HG03520 (cell line): Measurements from ENCODE around the gene CPNE4.

ENCODE experiments used
- ATAC-seq: cut with Tn5 transposase; IDR thresholded peaks from one replicate; pipeline ENCODE4 v1.9.1; 2021; ENCODE audit warnings: mild to moderate bottlenecking, moderate library complexity; ENCODE audit not compliant: unreplicated experiment

Gene CPNE4

GRCh38 chr3:131619821-131620220, 415.0 kb downstream of the CPNE4 start:
- no peak for ATAC-seq

DNA sequence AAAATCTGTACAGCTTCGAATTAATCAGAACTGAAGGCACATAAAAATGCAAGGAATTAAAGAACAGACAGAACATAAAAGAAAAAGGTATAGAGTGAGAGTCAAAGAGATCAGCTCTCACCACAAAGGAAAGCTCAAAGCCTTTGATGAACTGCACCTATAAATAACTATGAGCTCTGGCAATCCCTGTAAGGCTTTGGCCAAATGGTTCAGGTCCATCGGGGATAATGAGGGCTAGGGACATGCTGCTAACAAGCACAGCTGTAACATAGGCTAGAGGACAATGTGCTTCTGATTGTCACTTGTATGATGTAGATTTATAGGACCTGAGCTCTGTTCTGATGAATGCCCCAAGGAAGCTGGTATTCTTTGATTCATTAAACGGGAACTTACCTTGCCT, 418.1 kb downstream of the CPNE4 start:
- no peak for ATAC-seq

DNA sequence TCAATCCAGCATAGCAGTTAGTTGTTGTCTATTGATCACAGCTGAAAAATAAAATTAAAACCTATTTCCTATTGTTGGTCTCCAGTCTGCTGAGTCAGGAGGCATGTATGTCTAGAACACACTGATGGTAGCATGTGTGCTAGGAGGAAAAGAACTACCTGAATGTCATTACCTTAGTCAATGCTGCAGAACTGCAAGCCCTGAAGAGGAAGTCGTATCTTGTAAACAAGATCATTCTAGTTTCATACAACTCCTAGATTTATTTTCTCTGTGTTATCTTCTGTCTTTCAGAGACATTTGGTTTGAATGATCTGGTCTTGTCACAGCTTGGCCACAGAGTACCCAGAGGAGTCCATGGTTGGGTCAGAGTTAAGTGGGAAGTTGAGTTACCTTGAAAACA, 422.1 kb downstream of the CPNE4 start:
- ATAC-seq: no peak

DNA sequence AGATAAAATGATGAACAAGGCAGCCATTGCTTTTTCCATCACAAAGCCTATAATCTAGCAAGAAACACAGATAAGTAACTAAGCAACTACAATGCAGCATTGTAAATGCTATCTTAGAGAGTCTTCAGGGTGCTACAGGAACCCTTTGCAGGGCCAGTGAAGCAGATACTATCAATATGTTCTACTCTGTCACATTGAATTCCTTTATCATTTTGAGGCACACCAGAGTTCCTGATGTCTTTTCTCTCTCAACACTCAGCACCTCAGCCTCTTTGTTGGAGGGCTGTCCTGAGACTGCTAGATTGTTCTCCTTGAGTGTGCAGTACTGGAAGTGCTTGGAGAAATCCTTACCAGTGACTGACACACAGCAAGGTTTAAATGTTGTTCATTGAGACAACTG, 424.6 kb downstream of the CPNE4 start:
- ATAC-seq: no peak

GRCh38 chr3:131608741-131609140, 426.1 kb downstream of the CPNE4 start:
- ATAC-seq: no peak

DNA sequence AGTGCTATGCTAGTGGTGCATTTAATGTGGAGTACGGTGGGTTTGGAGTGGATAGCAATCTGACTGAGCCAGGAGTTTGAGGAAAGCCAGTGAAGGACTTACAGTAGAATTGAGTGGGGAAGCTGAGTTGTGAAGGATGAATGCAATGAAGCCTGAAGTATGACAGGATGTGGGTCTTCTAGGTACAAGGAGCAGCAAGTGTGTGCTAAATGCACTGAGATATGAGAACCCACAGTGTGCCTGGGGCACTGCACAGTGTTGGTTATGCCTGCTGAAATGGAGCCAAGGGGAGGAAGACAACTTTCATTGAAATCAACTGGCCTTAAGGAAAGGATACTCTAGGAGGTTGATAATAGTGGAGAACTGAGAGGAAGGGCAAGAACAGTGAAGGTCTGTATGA, 426.5 kb downstream of the CPNE4 start:
- ATAC-seq: no peak

DNA sequence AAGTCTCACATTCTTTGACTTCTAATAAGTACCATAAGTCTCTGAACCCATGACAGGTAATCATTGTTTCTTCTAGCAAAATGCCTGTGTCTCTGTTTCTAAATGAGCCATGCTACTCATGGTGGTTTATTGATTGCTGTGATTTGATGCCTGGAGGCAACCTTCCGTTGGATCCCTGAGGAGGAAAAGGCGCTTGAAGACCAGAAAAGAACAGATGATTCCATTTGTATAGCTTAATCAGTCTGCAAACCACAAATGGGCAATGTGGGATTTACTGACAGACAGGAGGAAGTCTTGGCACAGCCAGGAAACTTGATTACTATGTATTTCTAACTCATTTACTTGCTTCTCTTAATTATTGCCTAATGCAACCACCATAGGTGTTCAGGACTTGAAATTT, 428.9 kb downstream of the CPNE4 start:
- no peak for ATAC-seq

DNA sequence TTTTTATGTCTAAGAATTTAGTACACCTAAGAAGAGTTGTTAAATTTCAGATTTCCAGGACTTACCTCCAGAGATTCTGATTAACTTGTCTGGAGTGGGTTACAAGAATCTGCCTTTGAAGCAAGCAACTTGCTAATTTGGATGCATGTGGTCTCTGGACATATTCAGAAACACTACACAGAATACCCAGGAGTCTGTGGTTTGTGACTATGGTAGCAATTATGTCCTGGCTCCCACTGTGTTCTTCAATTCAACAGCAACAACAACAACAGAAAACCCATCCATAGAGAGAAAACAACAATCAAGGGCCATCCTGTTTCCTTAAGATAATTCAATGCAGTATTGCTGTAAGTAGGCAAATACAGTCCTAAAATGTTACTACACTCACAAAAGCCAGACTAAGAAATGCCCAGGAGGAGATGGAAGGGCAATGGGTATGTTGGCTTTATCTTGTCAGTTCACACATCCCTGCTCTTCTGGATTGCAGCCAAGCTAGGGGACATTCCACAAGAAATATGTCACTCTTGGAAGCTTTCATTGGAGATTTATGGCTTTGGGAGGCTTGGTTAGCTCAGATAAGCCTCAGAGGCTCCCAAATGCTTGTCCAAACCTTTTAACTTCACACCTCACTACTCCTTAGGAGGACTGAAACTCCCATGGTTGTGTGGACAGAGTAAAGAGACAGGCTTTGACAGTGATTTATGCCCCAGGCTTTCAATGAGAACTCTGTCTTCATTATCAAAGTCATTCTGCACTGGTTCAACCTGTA, 432.6 kb downstream of the CPNE4 start:
- ATAC-seq: no peak

DNA sequence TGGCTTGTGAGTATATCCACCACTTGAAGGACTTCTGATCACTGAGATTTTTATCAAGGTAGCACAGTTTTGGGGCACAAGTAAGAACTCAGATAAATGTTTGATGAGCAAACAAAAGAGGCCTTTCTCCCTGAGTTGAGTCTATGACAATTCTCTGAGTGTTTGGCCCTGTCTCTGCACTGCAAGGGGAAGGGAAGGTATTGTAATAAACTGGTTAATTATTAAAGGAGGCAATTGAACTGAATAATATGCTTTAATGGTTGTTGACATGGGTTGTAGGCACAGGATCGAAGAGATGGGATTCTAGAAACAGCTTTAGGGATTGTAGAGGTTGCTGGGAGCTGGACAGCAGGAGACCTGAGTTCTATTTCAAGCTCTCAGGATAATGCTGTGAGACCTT, 437.0 kb downstream of the CPNE4 start:
- no peak for ATAC-seq

DNA sequence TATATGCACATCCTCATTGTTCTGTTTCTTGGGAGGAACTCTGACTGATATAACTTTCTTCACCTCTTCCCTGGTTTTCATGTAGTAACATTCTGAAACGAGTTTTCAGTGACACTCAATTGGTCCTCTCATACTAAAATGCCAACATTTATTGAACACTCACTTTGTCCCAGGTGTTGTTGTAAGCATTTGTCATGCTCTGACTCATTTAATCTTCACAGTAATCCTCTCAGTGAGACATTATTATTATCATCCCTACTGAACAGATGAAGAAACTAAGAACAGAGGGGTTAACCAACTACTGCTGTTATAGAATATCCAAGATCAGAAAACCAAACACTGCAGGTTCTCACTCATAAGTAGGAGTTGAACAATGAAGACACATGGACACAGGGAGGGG, 437.9 kb downstream of the CPNE4 start:
- ATAC-seq: no peak

GRCh38 chr3:131591394-131592014, 443.3 kb downstream of the CPNE4 start:
- ATAC-seq: no peak

- ATAC-seq: no peak
Observed at GRCh38 chr3:131586277-131586676, 448.5 kb downstream of the CPNE4 start.

DNA sequence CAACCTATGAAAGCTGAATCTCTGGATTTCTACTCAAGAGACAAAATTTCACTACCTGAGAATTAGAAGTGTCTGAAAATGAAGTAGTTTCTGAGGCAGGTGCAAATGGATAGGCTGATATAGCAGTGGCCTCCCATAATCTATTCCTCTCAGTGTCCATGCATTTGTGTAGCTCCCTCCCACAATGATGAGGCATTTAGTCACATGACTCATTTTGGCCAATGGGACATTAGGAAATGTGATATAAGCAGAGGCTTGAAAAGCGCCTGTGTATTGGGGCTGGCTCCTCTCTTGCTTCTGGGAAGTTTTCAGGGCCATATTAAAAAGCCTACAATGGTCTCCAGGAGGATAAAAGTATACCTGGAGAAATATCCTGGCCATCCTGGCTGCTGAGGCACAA, 452.4 kb downstream of the CPNE4 start:
- ATAC-seq: no peak

GRCh38 chr3:131568460-131568859, 466.4 kb downstream of the CPNE4 start:
- ATAC-seq: no peak

- no peak for ATAC-seq
Observed at GRCh38 chr3:131564812-131565211, 470.0 kb downstream of the CPNE4 start.

- no peak for ATAC-seq
Observed at GRCh38 chr3:131561511-131561910, 473.3 kb downstream of the CPNE4 start.

DNA sequence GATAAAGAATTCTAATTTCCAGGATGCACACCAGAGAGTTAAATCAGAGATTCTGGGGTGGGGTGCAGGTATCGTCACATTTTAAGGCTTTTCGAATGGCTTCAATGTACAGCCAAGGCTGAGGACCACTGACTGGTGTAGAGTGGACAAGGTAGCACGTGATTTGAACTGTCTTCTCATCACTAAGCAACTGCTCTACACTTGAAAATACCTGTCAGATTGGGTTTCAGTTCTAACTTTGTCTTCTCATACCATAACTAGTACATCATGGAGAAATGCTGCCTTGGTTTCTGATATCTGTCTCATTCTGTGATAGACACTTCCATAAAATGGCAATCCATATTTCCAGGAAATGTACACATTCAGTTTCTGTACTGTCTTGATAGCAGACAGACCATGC, 474.0 kb downstream of the CPNE4 start:
- ATAC-seq: no peak

- ATAC-seq: no peak
Observed at GRCh38 chr3:131555456-131555855, 479.4 kb downstream of the CPNE4 start.

DNA sequence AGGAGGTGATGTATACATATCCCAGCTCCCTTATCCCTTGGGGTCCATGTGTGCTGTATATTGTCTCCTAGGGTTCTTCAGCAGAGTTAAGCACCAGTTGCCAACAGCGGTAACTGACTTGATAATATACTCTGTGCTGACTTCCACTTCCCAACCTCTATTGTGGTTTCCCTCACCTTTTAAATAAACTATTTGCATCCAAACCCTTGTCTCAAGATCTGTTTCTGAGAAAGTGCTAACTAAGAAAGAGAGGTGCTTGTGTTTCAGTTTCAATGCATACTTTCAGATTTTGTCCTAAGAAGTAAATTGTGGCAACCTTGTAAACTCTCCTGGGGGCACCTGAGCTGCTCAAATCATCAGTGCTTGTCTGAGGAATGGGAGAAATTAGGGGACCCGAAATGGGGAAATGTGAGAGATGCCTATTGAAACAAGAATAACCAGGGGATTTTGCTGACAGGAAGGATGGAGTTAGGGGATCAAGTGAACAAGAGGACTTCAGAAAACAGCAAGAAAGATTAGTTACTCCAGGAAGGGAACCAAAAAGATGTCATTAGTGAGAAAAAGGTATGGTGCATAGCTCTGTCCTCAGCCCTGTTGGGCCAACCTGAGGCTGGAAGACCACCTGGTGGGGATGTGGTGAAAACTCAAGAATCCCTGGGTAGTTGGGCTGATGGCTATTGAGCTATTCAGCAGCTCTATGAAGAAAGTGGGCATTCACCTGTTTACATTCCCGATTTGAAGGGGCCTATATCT, 481.1 kb downstream of the CPNE4 start:
- peak; percentile 96 for ATAC-seq

DNA sequence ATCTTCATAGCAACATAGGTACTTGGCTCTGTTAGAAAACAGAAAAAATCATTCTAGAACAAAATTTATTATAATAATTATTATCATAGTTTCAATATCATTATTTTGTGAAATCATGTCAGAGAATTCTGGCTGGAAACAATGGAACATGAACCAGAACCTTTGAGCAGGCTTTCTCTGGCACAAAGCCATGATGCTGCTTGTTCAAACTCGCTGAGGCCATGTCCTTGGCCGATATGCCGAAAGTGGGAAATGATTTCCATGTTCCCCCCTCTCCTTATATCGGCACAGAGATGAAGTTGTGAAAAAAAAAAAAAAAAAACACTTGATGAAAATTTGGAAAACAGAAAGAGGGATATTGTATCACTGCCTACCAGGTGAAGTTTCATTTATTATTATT, 483.1 kb downstream of the CPNE4 start:
- ATAC-seq: no peak

- ATAC-seq: no peak
Observed at GRCh38 chr3:131550562-131551465, 484.0 kb downstream of the CPNE4 start.
